ENCODE measurements around the gene FCGR1A.
A peak's percentile ranks its signal among the peaks of the same experiment; 100 is the strongest.
"Not testable (repeated sequence)": the region's sequence is repeated elsewhere in the genome, so short reads cannot be mapped to it uniquely, and the experiment has no call there.

GRCh38 chr1:149792912-149793515 is 10.5 kb downstream of the FCGR1A start:
- peak; percentile 22 for TF ChIP-seq CTCF (IDR thresholded peaks at IDR 0.05; ENCODE audit: low read depth, low read length)
- TF ChIP-seq POLR2A (IDR thresholded peaks at IDR 0.05; ENCODE audit: extremely low read depth, insufficient read length) = not testable (repeated sequence)
